HFFc6 (cell line): ENCODE results near the gene PLPP3. TPM values are rescaled to one million over a fixed set of nuclear protein-coding genes. Genes with fewer than 3 reads are reported as not detected.

ENCODE experiments used
- DNase-seq: peaks from one replicate; pipeline ENCODE4 v3.0.0-alpha.2; 2018
- H3K27ac Mint-ChIP-seq: 2 replicates; pipeline ENCODE4 v1.8.0; 2020; ENCODE audit warnings: mild to moderate bottlenecking, mixed read lengths
- H3K27me3 Mint-ChIP-seq: 2 replicates; pipeline ENCODE4 v1.8.0; 2021; ENCODE audit warnings: mild to moderate bottlenecking, moderate library complexity, mixed read lengths; ENCODE audit not compliant: insufficient read depth
- H3K36me3 Mint-ChIP-seq: 2 replicates; pipeline ENCODE4 v1.8.0; 2021; ENCODE audit warnings: low read depth, mixed read lengths
- H3K4me1 Mint-ChIP-seq: 2 replicates; pipeline ENCODE4 v1.8.0; 2020; ENCODE audit warnings: low read depth, mixed read lengths
- H3K4me3 Mint-ChIP-seq: 2 replicates; pipeline ENCODE4 v1.8.0; 2020; ENCODE audit warnings: mild to moderate bottlenecking, moderate library complexity, mixed read lengths
- H3K9me3 Mint-ChIP-seq: 2 replicates; pipeline ENCODE4 v1.8.0; 2020; ENCODE audit warnings: mild to moderate bottlenecking, mixed read lengths
- long read RNA-seq: library from polyadenylated mRNA; unstranded; transcript quantifications from one replicate; pipeline ENCODE4 v2.0.0, GENCODE V29; 2019
- total RNA-seq, 6 experiments: library from RNA; stranded (reverse); fragmentation: NEBNext Ultra II Directional; extraction: Animal tissue kit (Norgen Biotek cat#: 25700); gene quantifications; 2 replicates in 1 of 6; 3 replicates in 5 of 6; pipeline ENCODE4 v1.2.3, GENCODE V29; 2021
- TF ChIP-seq, protein P1 (sequence below): fragments of 200-600 bp; sonication (generic); IDR thresholded peaks from 2 replicates; pipeline ENCODE4 v1.5.0; 2021; ENCODE audit warnings: antibody characterized with exemption, mild to moderate bottlenecking

The PLPP3 gene
- total RNA-seq, result 10 to 100 TPM; 15.1 to 29.9 (median 24.8) TPM
- long read RNA-seq, transcript PLPP3-201 (6 exons, 3,292 nt), result major isoform, 8 of 12 reads
- long read RNA-seq, partial matches to known transcripts, result 0 of 12 reads
- long read RNA-seq, other reads (novel, unspliced or antisense), result 3 of 12 reads

DNA sequence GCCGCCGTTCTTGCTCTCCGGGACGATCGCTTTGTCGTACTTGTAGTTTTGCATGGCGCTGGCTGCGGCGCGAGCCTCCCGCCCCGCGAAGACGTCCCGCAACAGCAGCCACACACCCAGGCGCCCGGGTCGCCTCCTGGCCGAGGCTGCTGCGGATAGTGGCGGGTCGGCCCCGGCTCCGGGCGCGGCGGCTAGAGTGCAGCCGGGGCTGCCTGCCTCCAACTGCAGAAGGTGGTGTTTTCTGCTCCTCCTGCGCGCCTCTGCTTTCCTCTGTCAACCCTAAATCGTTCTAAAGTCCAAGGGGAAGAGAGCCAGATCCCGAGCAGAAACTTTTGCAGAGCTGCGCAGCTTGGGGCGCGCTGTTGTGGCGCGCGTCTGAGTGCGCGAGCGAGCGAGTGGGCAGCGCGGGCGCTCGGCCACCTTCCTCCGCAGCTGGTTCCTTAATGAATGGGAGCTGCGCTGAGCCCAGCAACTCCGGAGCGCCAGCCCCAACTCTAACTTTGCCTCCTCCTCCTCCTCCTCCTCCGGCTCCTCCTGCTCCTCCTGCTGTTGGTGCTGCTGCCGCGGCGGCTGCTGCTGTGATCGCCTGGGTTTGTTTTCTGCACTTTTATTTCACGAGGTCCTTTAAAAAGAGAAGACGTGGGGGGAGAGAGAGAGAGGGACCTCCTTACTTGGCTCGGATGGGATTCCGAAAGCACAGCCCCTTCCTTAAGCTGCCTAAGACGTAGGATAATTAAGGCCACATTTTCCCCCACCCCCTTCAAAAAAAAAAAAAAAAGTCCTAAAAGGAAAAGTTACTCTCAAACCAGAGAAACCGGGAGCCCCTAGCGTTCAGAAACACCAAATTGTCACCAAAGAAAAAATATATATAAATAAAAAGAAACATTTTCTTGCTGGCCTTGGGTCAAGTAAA is at the start of gene PLPP3:
PLPP3 (minus strand) TSS at position 601 of the 913 bp plus-strand sequence; CDS start at position 54, 547 bp downstream.
- TF ChIP-seq, protein P1, sequence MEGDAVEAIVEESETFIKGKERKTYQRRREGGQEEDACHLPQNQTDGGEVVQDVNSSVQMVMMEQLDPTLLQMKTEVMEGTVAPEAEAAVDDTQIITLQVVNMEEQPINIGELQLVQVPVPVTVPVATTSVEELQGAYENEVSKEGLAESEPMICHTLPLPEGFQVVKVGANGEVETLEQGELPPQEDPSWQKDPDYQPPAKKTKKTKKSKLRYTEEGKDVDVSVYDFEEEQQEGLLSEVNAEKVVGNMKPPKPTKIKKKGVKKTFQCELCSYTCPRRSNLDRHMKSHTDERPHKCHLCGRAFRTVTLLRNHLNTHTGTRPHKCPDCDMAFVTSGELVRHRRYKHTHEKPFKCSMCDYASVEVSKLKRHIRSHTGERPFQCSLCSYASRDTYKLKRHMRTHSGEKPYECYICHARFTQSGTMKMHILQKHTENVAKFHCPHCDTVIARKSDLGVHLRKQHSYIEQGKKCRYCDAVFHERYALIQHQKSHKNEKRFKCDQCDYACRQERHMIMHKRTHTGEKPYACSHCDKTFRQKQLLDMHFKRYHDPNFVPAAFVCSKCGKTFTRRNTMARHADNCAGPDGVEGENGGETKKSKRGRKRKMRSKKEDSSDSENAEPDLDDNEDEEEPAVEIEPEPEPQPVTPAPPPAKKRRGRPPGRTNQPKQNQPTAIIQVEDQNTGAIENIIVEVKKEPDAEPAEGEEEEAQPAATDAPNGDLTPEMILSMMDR, result peak; percentile 75
- Mint-ChIP-seq H3K4me3 (peak within 1 kb of the TSS; percentile 93), H3K27ac (peak within 1 kb of the TSS; percentile 85), H3K4me1 (peaks cover 40% of the 10 kb centered on the region), H3K27me3 (peaks cover 2% of the 10 kb centered on the region), H3K36me3 (no peaks in the 10 kb centered on the region), H3K9me3 (no peaks in the 10 kb centered on the region)
- peak; percentile 86 for DNase-seq

DNA sequence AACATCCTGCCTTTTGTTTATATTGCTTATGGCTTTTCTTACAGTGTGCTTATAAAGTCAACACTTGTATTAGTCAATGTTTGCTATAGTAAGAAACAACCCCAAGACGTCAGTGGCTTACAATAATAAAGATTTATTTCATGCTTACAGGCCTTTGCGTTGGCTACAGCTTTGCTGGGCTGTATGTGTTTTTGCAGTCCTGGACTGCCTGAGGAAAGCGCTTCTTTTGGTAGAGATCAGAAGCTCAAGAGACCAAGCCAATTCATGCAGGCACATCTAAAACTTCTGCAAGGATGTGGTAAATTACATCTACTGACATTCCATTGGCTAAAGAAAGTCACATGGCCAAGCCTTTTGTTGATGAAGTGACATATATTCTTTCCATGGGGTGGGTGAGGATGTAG is 48.3 kb upstream of the PLPP3 start:
- no peaks in the 10 kb centered on the region; the same call in 1 of the 2 replicates for H3K27me3 Mint-ChIP-seq
- TF ChIP-seq, protein P1, result no peak
- H3K9me3 Mint-ChIP-seq, result no peaks in the 10 kb centered on the region
- no peak overlapping the region for H3K27ac Mint-ChIP-seq
- peaks cover 11% of the 10 kb centered on the region; the same call in 1 of the 2 replicates for H3K4me1 Mint-ChIP-seq
- no peaks in the 10 kb centered on the region for H3K36me3 Mint-ChIP-seq
- H3K4me3 Mint-ChIP-seq, result no peak overlapping the region
- no peak for DNase-seq

DNA sequence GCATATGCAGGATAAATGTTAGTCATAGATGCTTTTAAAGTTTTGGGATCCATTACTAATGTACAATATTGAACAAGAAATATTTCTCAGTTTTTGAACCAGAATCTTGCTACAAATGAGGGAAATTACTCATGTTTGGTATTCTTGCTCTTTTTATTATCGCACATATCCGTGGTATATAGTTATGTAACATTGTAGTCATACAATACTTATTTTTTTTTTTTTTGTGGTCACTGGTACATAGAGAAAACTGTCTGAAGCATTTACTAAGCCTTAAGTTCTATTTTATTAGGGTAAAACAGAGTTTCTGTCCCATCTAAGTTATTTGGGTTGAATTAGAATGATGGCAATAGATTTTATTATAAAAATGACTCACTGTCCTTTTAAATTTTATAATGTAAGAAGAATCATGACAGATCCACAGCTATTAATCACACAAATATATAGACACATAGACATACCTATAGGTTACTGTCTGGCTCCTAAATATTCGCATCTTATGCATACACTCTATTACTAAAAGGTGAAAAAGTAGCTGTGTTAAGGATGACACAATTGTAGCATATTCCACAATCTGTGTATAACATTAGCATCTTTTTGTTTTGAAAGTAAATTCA is 47.8 kb upstream of the PLPP3 start:
- H3K4me3 Mint-ChIP-seq, result no peak overlapping the region
- no peaks in the 10 kb centered on the region for H3K36me3 Mint-ChIP-seq
- TF ChIP-seq, protein P1, result no peak
- no peak overlapping the region for H3K27ac Mint-ChIP-seq
- H3K27me3 Mint-ChIP-seq, result no peaks in the 10 kb centered on the region; the same call in 1 of the 2 replicates
- DNase-seq, result no peak
- peaks cover 11% of the 10 kb centered on the region; the same call in 1 of the 2 replicates for H3K4me1 Mint-ChIP-seq
- no peaks in the 10 kb centered on the region for H3K9me3 Mint-ChIP-seq

DNA sequence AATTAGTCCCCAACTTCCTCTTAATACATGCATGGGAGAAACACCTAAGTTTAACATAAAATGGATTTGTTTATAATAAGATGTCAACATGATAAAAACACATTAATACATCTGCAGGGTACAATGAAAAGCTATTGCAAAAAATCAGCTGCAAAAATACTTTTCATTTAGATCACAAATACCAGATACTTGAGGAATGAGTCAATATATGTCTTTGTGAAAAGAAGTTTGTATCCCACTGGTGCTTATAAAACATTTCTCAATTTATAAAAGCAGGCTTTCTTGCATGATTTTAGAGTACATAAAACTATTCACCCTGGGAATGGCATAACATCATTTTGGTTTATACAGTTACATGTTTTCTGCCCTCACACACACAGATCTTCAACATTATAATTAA is 47.2 kb upstream of the PLPP3 start:
- H3K4me3 Mint-ChIP-seq, result no peak overlapping the region
- H3K27me3 Mint-ChIP-seq, result no peaks in the 10 kb centered on the region; the same call in 1 of the 2 replicates
- H3K9me3 Mint-ChIP-seq, result no peaks in the 10 kb centered on the region
- DNase-seq, result peak; percentile 1
- TF ChIP-seq, protein P1, result no peak
- H3K4me1 Mint-ChIP-seq, result peaks cover 11% of the 10 kb centered on the region; the same call in 1 of the 2 replicates
- H3K36me3 Mint-ChIP-seq, result no peaks in the 10 kb centered on the region
- H3K27ac Mint-ChIP-seq, result no peak overlapping the region

DNA sequence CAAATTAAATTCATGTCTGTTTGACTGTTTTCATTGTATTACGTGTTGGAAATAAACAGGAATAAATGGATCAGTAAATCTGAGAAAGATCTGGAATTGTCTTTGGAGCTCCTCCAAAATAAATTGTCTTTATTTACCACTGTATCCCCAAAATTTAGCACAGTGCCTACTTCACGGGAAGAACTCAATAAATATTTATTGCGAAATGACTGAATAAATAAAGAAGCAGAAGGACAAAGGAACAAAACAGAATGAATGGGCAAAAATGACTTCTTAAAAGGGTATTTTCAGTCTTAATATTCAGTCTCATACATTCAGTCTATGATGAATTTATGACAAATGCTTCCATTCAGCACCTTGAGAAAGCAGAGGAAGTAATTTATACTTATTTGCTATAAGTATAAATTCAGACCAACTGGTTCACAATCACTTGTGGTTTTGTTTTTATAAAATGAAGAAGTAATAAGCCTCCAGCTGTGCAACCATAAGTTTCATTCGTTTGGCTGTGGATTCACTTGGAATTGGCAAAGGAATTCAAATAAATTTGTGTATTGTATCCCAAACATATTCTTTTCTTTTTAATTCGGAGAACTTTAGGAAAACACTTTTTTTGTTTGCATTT is 46.6 kb upstream of the PLPP3 start:
- Mint-ChIP-seq H3K4me3 (no peak overlapping the region), H3K36me3 (no peaks in the 10 kb centered on the region), H3K4me1 (peaks cover 11% of the 10 kb centered on the region; the same call in 1 of the 2 replicates), H3K27me3 (no peaks in the 10 kb centered on the region; the same call in 1 of the 2 replicates), H3K9me3 (no peaks in the 10 kb centered on the region), H3K27ac (no peak overlapping the region)
- DNase-seq, result no peak
- TF ChIP-seq, protein P1, result no peak
